A673 (cell line): ENCODE results near the gene TOR1A. TPM values are rescaled to one million over a fixed set of nuclear protein-coding genes. Genes with fewer than 3 reads are reported as not detected.

Experiments
- BruUV-seq: library from RNA; stranded (reverse); fragments of 400-500 nt; replicated peaks from 2 replicates; lab custom pipeline; 2021; lab: Mats Ljungman, UMichigan
- CTCF ChIA-PET: fragments of 300-600 bp; sonication (Branson Sonifier 250); formaldehyde crosslinking; loops from one replicate; lab custom pipeline; 2022; ENCODE audit warnings: antibody characterized with exemption; lab: Charles Lee
- POLR2A ChIA-PET: fragments of 300-600 bp; sonication (Branson Sonifier 250); formaldehyde crosslinking; loops from one replicate; lab custom pipeline; 2022; ENCODE audit warnings: antibody characterized with exemption; ENCODE audit not compliant: low non-redundant PET; lab: Charles Lee
- DNase-seq: peaks from one replicate; pipeline ENCODE4 v3.0.0-alpha.2; 2015; ENCODE audit warnings: low spot score
- H3K27ac ChIP-seq: fragments of 200-600 bp; sonication (generic); 2 replicates; pipeline ENCODE4 v1.5.1; 2016; ENCODE audit warnings: mixed run types, low read depth, mild to moderate bottlenecking, mixed read lengths, antibody characterized with exemption, low read length; ENCODE audit not compliant: poor library complexity, severe bottlenecking
- H3K27me3 ChIP-seq: fragments of 200-600 bp; sonication (generic); replicated peaks from 2 replicates; pipeline ENCODE4 v1.6.1; 2017; ENCODE audit warnings: mixed run types, low read depth, mild to moderate bottlenecking, mixed read lengths, antibody characterized with exemption, low read length; ENCODE audit not compliant: insufficient read depth, poor library complexity
- H3K36me3 ChIP-seq: fragments of 200-600 bp; sonication (generic); 2 replicates; pipeline ENCODE4 v1.6.1; 2016; ENCODE audit warnings: mixed run types, mild to moderate bottlenecking, mixed read lengths, antibody characterized with exemption, low read length; ENCODE audit not compliant: insufficient read depth, poor library complexity, severe bottlenecking
- H3K4me1 ChIP-seq: fragments of 200-600 bp; sonication (generic); 2 replicates; pipeline ENCODE4 v1.6.1; 2017; ENCODE audit warnings: mixed run types, mild to moderate bottlenecking, mixed read lengths, antibody characterized with exemption, low read length; ENCODE audit not compliant: insufficient read depth, poor library complexity, severe bottlenecking
- H3K4me3 ChIP-seq: fragments of 200-600 bp; sonication (generic); 2 replicates; pipeline ENCODE4 v1.5.1; 2016; ENCODE audit warnings: low read depth, mixed run types, mild to moderate bottlenecking, mixed read lengths, low read length; ENCODE audit not compliant: poor library complexity, severe bottlenecking
- H3K9me3 ChIP-seq: fragments of 200-600 bp; sonication (generic); 2 replicates; pipeline ENCODE4 v1.6.1; 2016; ENCODE audit warnings: mixed run types, low read depth, mild to moderate bottlenecking, mixed read lengths, antibody characterized with exemption, low read length; ENCODE audit not compliant: poor library complexity, severe bottlenecking
- CTCF ChIP-seq: fragments of 300-800, 200-600 bp; sonication (generic); conservative IDR thresholded peaks from 2 replicates; pipeline ENCODE4 v1.5.1; 2017; ENCODE audit warnings: low read depth, mild to moderate bottlenecking, antibody characterized with exemption, low read length, moderate library complexity, mixed read lengths
- EZH2 ChIP-seq: fragments of 200-600 bp; sonication (generic); IDR thresholded peaks from 2 replicates; pipeline ENCODE4 v1.6.1; 2017; ENCODE audit warnings: borderline replicate concordance, low read depth, mild to moderate bottlenecking, mixed read lengths, antibody characterized with exemption, low read length; ENCODE audit not compliant: poor library complexity, severe bottlenecking
- intact Hi-C: fragments of 100-400 bp; cut with micrococcal nuclease; formaldehyde crosslinking; loops from one replicate; pipeline ENCODE4 v1.10.0; 2022; ENCODE audit not compliant: unreplicated experiment
- total RNA-seq: library from RNA; stranded (reverse); gene quantifications from 2 replicates; pipeline ENCODE4 v1.2.3, GENCODE V29; 2021

The TOR1A gene
- total RNA-seq, 1 experiment from 2014 or later: 46.3 TPM

GRCh38 chr9:129836311-129837007 lies 12.5 kb upstream of the TOR1A start:
- BruUV-seq: no TSS peak
- H3K4me1 ChIP-seq: peaks cover 9% of the 10 kb centered on the region
- H3K9me3 ChIP-seq: no peaks in the 10 kb centered on the region
- CTCF ChIA-PET: no interaction called here
- H3K27me3 ChIP-seq: no peaks in the 10 kb centered on the region
- H3K4me3 ChIP-seq: peak overlapping the region; percentile 70
- POLR2A ChIA-PET: no interaction called here
- H3K36me3 ChIP-seq: peaks cover 12% of the 10 kb centered on the region
- intact Hi-C loops: no loop called here
- TF ChIP-seq EZH2: no peak
- no peak for TF ChIP-seq CTCF
- H3K27ac ChIP-seq: no peak overlapping the region
- DNase-seq: no peak

DNA sequence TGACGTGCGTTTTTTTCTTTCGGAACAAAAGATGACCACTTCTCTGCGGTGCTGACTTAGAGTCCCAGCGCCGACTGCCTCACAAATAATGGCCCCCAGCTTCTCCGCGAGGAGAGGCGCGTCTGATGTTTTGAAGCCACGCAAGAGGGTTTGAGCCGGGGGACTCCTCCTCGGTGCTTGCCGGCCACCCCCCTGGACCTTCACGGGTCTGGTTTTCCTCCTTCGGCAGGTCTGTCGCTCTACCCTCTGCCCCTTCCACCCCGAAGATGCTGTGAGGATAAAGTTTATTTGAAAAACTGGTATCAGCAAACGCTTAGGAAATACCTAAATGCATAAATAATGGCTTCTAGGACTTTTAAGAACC lies 11.9 kb upstream of the TOR1A start:
- Histone ChIP-seq H3K36me3 (peaks cover 18% of the 10 kb centered on the region), H3K4me1 (peaks cover 9% of the 10 kb centered on the region), H3K4me3 (peak overlapping the region; percentile 70), H3K27ac (peak overlapping the region; percentile 75), H3K27me3 (no peaks in the 10 kb centered on the region), H3K9me3 (no peaks in the 10 kb centered on the region)
- TF ChIP-seq CTCF (no peak), EZH2 (no peak)
- TSS peak; percentile 62 for BruUV-seq
- ChIA-PET POLR2A (no interaction called here), CTCF (no interaction called here)
- DNase-seq: peak; percentile 39
- intact Hi-C loops: no loop called here

DNA sequence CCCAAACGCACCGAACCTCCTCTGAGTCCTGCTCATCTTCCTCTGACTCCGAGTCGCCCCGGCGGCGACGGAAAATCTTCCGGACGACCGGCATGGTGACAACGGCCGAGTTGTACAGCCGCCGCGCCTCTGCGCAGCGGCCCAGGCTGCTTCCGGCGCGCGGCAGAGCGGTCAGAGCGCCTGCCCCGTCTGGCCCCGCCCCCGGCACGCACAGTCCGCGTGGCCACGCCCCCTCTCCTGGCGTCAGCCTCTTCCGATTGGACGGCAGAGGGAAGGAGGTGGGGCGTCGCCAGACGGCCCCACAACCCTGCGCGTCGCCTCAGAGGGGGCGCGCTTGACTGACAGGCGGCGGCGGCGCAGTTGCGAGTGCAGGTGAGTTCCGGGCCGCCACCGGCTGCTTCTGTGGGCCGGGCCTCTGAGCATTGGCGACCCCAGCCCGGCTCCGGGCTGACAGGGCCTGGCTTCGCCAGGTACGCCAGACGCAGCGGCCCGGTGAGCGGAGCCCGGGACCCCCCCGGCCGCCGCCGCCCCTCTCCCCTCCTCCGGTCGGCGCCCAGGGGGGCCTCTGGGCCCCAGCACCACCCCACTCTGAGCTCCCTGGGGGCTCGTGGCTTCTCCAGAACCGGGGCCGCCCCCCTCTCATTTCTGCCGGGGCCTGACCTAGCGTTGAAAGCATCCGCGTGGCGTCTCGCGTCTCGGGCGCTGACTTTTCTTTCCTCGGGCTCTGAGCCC lies 11.4 kb upstream of the TOR1A start, which contains the start of the genes C9orf78 and USP20:
Gene C9orf78, minus strand, starts transcription at position 148 of the 732 bp plus-strand sequence. Its CDS starts 54 bp downstream, at position 94.
Gene USP20, plus strand, starts transcription at position 331 of the 732 bp plus-strand sequence. CDS start 17,098 bp downstream, outside the sequence.
- POLR2A ChIA-PET: no interaction called here
- H3K27ac ChIP-seq: peak within 1 kb of the TSS; percentile 75
- no peak for TF ChIP-seq CTCF
- no peak for TF ChIP-seq EZH2
- CTCF ChIA-PET: no interaction called here
- DNase-seq: peak; percentile 98
- H3K9me3 ChIP-seq: no peaks in the 10 kb centered on the region
- H3K36me3 ChIP-seq: peaks cover 22% of the 10 kb centered on the region
- H3K27me3 ChIP-seq: no peaks in the 10 kb centered on the region
- intact Hi-C loops: no loop called here
- no TSS peak for BruUV-seq
- peak within 1 kb of the TSS; percentile 70 for H3K4me3 ChIP-seq
- H3K4me1 ChIP-seq: peaks cover 9% of the 10 kb centered on the region
